Measurements from ENCODE around the gene KDM7A. TPM values are rescaled to one million over a fixed set of nuclear protein-coding genes. Genes with fewer than 3 reads are reported as not detected.
"Not testable (repeated sequence)": the region's sequence is repeated elsewhere in the genome, so short reads cannot be mapped to it uniquely, and the experiment has no call there.

The KDM7A gene
- total RNA-seq, 1 donor from 2014 or later: 21.8 TPM

DNA sequence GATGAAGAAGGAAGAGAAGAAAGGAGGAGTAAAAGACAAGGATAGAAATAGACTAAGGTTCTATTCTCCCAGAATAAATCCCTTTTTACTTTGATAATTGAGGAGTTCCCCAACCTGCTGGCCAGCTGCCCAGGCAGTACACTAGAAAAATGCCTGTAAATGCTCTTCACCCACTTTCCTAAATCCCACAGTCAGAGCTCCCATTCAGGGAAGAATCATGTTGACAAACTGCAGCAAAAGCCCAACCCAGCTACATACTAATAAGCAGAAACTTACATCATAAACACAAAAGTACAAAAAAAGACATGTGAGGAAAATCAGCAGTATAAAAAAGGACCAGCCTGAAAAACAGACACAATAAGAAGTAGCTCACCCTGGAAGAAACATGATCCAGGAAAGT is 15.8 kb upstream of the KDM7A start:
- Mint-ChIP-seq H3K36me3 (ENCODE audit: low read depth) (peaks cover 4% of the 10 kb centered on the region), H3K27me3 (peaks cover 6% of the 10 kb centered on the region), H3K4me1 (peaks cover 16% of the 10 kb centered on the region), H3K9me3 (peaks cover 20% of the 10 kb centered on the region), H3K4me3 (no peak overlapping the region), H3K27ac (no peak overlapping the region)
- intact Hi-C loops (cut with micrococcal nuclease): no loop called here
- DNase-seq: no peak

DNA sequence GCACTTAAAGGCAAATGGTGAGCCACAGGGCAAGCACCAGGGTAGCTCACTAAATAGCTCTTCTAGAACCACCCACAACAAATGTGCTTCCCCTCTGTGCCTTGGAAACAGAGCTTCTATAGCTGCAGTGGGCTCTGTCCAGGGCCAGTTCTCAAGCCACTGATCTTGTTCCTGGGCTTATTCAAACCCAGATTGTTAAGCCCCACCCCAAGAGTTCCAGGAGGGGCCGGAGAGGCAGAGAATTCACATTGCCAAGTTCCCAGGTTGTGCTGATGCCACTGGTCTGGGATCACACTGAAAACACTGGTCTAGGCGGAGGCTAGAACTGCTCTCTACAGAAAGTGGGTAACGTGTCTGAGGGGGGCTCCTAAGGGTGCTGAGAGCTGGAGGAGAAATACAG is 15.4 kb upstream of the KDM7A start:
- Mint-ChIP-seq H3K27ac (no peak overlapping the region), H3K4me1 (peaks cover 16% of the 10 kb centered on the region), H3K9me3 (peaks cover 16% of the 10 kb centered on the region), H3K27me3 (peaks cover 6% of the 10 kb centered on the region), H3K36me3 (ENCODE audit: low read depth) (peaks cover 4% of the 10 kb centered on the region), H3K4me3 (no peak overlapping the region)
- intact Hi-C loops (cut with micrococcal nuclease): no loop called here
- DNase-seq: no peak

DNA sequence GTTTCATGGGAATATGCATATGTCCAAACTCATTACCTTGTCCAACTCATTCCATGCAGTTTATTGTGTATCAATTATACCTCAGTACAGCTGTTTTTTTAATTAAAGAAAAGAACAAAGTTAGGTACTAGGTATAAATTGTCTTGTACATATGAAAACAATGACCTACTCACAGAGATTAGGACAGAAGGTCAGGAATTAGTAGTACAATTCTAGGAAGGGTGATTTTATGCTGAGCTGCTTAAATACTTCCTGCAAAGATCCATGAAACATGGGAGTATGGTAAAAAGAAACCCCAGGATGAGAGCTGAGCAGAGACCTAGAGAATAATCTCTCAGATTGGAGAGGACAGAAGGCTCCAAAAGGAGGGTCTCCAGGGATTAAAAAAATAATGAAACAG is 13.8 kb upstream of the KDM7A start:
- no peak for DNase-seq
- intact Hi-C loops (cut with micrococcal nuclease): no loop called here
- peaks cover 12% of the 10 kb centered on the region for H3K27me3 Mint-ChIP-seq
- peaks cover under 1% of the 10 kb centered on the region for H3K9me3 Mint-ChIP-seq
- no peak overlapping the region for H3K4me3 Mint-ChIP-seq
- H3K4me1 Mint-ChIP-seq: peaks cover 7% of the 10 kb centered on the region
- H3K27ac Mint-ChIP-seq: no peak overlapping the region
- no peaks in the 10 kb centered on the region for H3K36me3 Mint-ChIP-seq (ENCODE audit: low read depth)

DNA sequence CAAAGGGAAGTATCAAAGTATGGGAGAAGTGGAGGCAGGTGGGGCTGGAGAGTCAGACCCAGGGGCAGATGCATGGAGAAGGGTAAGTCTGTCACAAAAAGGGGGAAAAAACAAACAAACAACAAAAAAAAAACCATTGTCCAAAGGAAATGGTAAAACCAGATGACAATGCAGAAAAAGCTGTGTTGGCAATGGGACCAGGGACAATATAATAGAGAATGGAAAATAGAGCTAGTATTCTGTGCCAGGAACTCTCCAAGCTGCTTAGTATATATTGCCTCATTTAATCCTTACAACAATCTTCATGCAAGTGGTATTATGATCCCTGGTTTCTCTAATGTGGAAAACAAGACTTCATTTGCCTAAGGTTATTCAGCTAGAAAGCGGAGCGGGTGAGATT is 13.1 kb upstream of the KDM7A start:
- H3K27ac Mint-ChIP-seq: peak overlapping the region; percentile 7
- intact Hi-C loops (cut with micrococcal nuclease): no loop called here
- peaks cover 4% of the 10 kb centered on the region for H3K4me1 Mint-ChIP-seq
- no peaks in the 10 kb centered on the region for H3K36me3 Mint-ChIP-seq (ENCODE audit: low read depth)
- peaks cover 15% of the 10 kb centered on the region for H3K27me3 Mint-ChIP-seq
- DNase-seq: no peak
- no peaks in the 10 kb centered on the region for H3K9me3 Mint-ChIP-seq
- no peak overlapping the region for H3K4me3 Mint-ChIP-seq

DNA sequence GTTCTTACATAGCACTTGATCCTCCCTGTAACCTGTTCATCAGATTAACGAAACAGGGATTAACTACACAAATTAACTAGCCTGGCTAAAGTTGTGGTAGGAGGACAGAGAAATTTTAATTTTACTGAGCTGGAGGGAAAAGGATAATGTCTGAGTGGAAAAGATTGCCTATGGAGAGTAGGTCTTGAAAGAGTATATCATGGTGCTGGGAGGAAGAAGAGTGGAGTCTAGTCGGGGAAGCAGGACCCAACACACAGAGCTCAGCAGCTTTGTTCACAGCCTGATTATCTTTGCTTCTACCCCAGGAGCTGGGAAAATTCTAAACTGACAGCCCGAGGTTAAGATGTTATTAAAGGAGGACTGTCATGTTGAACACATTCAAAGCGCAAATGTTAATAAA is 6.1 kb upstream of the KDM7A start:
- intact Hi-C loops (cut with micrococcal nuclease): no loop called here
- H3K4me3 Mint-ChIP-seq: no peak overlapping the region
- peaks cover 42% of the 10 kb centered on the region for H3K27me3 Mint-ChIP-seq
- peaks cover 9% of the 10 kb centered on the region for H3K4me1 Mint-ChIP-seq
- DNase-seq: no peak
- no peak overlapping the region for H3K27ac Mint-ChIP-seq
- H3K36me3 Mint-ChIP-seq (ENCODE audit: low read depth): peaks cover 8% of the 10 kb centered on the region
- H3K9me3 Mint-ChIP-seq: no peaks in the 10 kb centered on the region

DNA sequence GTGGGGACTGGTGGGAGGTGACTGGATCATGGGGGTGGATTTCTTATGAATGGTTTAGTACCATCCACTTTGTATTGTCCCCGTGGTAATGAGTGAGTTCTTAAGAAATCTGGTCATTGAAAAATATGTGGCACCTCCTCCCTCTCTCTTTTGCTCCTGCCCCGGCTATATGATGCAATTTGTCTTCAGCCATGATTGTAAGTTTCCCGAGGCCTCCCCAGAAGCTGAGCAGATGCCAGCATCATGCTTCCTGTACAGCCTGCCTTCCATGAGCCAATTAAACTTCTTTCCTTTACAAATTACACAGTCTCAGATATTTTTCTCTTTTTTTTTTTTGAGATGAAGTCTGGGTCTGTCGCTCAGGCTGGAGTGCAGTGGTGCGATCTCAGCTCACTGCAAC is 2.6 kb upstream of the KDM7A start:
- H3K4me3 Mint-ChIP-seq: no peak overlapping the region
- H3K9me3 Mint-ChIP-seq: no peaks in the 10 kb centered on the region
- intact Hi-C loops (cut with micrococcal nuclease): loop anchor here (5.0 kb wide), 2 partner anchors 497 to 837 kb away; partner anchors contain the start of gene FMC1
- H3K27me3 Mint-ChIP-seq: peaks cover 32% of the 10 kb centered on the region
- peaks cover 23% of the 10 kb centered on the region for H3K4me1 Mint-ChIP-seq
- H3K36me3 Mint-ChIP-seq (ENCODE audit: low read depth): peaks cover 15% of the 10 kb centered on the region
- H3K27ac Mint-ChIP-seq: no peak overlapping the region
- DNase-seq: no peak

DNA sequence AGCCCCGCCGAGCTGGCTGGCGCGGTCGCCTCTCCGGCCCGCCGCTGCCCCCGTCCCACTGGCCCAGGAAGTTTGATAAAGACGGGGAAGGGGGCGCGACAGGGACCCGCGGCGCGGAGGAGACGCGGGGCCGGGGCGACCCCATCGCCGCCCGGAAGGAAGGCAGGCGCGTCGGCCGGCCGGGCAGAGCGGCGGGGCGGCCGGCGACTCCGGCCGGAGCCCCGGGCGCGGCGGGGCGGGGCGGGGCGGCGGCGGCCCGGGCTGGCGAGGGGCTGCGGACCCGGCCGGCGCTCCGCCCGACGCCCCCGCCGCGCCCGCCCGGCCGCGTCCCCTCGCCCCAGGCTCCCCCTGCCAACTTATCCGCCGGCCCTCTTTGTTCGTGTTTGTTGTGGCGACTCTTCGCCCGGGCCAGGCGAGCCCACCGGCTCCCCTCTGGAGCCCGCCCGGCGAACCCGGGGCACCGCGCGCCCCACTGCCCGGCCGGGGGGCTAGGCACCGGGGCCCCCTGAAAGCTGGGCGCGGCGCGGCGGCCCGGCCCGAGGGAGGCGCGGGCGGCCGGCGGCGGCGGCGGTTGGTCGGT is 571 bp downstream of the KDM7A start:
- intact Hi-C loops (cut with micrococcal nuclease): loop anchor here (5.0 kb wide), 2 partner anchors 494 to 834 kb away; partner anchors contain the start of gene FMC1
- H3K27me3 Mint-ChIP-seq: peaks cover 10% of the 10 kb centered on the region
- H3K36me3 Mint-ChIP-seq (ENCODE audit: low read depth): peaks cover 19% of the 10 kb centered on the region
- H3K4me1 Mint-ChIP-seq: peaks cover 34% of the 10 kb centered on the region
- peak overlapping the region; percentile 88 for H3K4me3 Mint-ChIP-seq
- no peak for DNase-seq
- no peaks in the 10 kb centered on the region for H3K9me3 Mint-ChIP-seq
- H3K27ac Mint-ChIP-seq: peak overlapping the region; percentile 83

DNA sequence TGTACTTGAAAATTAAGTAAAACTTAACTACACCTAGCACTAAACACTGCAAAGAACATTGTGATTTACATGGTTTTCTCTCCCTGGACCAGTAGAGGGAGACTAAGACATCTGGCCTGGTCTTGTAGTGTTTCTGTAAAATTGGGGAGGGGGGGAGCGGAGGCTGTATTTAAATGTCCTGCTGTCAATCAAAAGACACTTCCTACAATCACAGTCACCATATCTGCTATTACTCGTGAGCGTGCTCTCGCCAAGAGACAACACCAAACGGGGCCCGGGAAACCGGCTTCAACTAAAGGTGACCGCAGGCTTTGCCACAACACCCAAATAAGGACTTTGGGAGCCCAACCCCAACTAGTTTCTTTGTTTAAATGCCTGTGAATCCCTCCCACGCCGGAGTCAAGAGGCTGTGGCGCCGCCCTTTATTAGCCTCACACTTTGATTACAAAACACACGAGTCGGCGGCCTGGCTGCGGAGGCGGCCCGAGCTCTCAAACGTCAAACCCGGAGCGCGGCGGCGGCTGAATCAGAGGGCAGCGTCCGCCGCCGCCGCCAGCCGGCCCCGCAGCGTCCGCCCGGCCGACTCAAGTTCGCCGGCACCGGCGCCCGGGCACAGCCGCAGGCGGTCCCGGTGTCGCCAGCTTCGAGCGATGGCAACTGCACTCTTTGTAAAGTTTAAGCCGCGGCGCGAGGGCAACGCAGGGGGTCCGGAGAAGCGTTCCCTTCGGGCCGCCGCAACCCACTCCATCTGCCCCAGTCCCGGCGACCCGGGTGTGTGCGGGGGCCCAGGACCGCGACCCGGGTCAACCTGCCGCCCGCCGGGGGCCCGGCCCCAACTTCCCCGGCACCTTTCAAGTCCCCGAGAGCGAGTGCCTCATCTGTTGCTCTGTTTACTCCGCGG is 1.3 kb downstream of the KDM7A start:
- Mint-ChIP-seq H3K4me3 (peak overlapping the region; percentile 88), H3K4me1 (peaks cover 39% of the 10 kb centered on the region)
- intact Hi-C loops (cut with micrococcal nuclease): loop anchor here (1.0 to 5.0 kb wide), 12 partner anchors 37 to 833 kb away; partner anchors contain the start of genes FMC1, MKRN1 and PARP12

DNA sequence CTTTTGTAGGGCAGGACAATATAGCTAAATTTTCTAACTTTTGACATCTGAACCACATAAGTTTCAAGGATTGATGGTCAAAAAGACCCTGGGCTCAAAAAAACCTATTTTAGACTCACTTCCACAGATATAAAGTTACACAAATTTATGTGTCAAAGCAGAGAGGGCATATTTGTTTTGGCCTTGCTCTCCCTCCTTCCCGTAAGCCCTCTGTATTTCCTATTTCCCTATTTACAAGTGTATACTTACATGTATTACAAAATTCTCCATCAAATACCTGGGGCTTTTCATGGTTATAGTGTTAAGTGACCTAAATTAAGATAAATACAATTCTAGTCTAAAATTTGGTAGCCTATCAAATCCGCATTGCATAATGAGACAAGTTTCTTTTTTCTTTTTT is 2.6 kb downstream of the KDM7A start:
- Mint-ChIP-seq H3K4me3 (no peak overlapping the region), H3K4me1 (peaks cover 45% of the 10 kb centered on the region), H3K27ac (no peak overlapping the region), H3K36me3 (ENCODE audit: low read depth) (peaks cover 16% of the 10 kb centered on the region), H3K9me3 (no peaks in the 10 kb centered on the region), H3K27me3 (peaks cover 4% of the 10 kb centered on the region)
- intact Hi-C loops (cut with micrococcal nuclease): loop anchor here (2.0 kb wide), 1 partner anchor 229 kb away; no protein-coding TSS in a partner anchor
- DNase-seq: no peak

More for the DNA sequence above, 1.3 kb downstream of the KDM7A start:
- Mint-ChIP-seq H3K27me3 (peaks cover 4% of the 10 kb centered on the region), H3K27ac (peak overlapping the region; percentile 83), H3K36me3 (ENCODE audit: low read depth) (peaks cover 19% of the 10 kb centered on the region), H3K9me3 (no peaks in the 10 kb centered on the region)
- peak; percentile 97 for DNase-seq

DNA sequence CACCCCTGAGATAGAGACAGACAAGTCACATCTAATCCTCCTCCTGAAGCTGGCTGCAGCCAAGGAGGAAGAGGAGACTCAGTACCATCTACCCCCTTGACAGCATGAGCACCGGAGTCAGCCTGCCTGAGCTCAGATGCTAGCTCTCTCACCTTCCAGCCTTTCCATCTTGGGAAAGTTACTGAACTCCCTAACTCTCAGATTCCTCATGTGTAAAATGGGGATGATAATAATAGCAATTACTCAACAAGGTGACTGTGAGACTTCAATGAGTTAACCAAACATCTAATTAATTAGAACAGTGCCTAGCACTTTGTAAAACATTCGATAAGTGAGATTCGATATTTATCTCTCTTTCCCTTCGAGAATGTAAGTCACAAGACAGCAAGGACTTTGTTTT is 6.4 kb downstream of the KDM7A start:
- H3K4me1 Mint-ChIP-seq: peaks cover 52% of the 10 kb centered on the region
- H3K36me3 Mint-ChIP-seq (ENCODE audit: low read depth): peaks cover 10% of the 10 kb centered on the region
- no peak overlapping the region for H3K27ac Mint-ChIP-seq
- no peaks in the 10 kb centered on the region for H3K9me3 Mint-ChIP-seq
- DNase-seq: no peak
- H3K27me3 Mint-ChIP-seq: no peaks in the 10 kb centered on the region
- no peak overlapping the region for H3K4me3 Mint-ChIP-seq
- intact Hi-C loops (cut with micrococcal nuclease): no loop called here

DNA sequence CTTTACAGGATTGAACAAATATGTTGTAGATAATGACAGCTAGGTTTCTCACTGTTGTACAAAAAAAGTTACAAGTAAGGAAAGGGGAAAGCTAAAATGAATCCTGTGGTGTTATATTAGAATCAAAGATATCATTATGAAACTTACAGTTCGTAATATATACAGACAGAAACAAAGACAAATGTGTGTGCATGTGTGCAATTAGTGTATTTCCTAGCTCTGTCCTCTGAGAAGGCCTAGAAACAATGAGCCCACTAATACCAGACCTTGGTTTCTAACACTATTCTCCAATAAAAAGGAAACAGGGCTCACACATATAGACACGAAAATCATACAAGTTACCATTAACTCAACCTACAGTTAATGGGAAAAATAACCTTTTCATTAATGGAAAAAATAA is 8.0 kb downstream of the KDM7A start:
- DNase-seq: no peak
- H3K27me3 Mint-ChIP-seq: no peaks in the 10 kb centered on the region
- intact Hi-C loops (cut with micrococcal nuclease): loop anchor here (5.0 kb wide), 1 partner anchor 37 kb away; no protein-coding TSS in a partner anchor
- H3K9me3 Mint-ChIP-seq: no peaks in the 10 kb centered on the region
- H3K4me1 Mint-ChIP-seq: peaks cover 50% of the 10 kb centered on the region
- H3K36me3 Mint-ChIP-seq (ENCODE audit: low read depth): peaks cover 7% of the 10 kb centered on the region
- H3K4me3 Mint-ChIP-seq: no peak overlapping the region
- no peak overlapping the region for H3K27ac Mint-ChIP-seq

DNA sequence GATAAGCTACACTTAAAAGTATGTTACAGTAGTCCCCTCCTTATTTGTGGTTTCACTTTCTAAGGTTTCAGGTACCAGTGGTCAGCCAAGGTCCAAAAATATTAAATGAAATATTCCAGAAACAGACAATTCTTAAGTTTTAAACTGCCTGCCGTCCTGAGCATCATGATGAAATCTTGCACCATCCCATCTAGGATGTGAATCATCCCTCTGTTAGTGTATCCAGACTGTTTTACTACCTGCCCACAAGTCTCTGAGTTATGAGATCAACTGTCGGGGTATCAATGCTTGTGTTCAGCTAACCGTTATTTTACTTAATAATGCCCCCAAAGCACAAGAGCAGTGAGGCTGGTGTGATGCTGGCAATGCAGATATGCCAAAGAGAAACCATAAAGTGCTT is 11.4 kb downstream of the KDM7A start:
- no peak for DNase-seq
- Mint-ChIP-seq H3K4me3 (peak overlapping the region; percentile 58), H3K4me1 (peaks cover 52% of the 10 kb centered on the region), H3K9me3 (no peaks in the 10 kb centered on the region), H3K27ac (peak overlapping the region; percentile 71), H3K27me3 (no peaks in the 10 kb centered on the region), H3K36me3 (ENCODE audit: low read depth) (peaks cover 12% of the 10 kb centered on the region)
- intact Hi-C loops (cut with micrococcal nuclease): loop anchor here (5.0 kb wide), 1 partner anchor 33 kb away; no protein-coding TSS in a partner anchor

DNA sequence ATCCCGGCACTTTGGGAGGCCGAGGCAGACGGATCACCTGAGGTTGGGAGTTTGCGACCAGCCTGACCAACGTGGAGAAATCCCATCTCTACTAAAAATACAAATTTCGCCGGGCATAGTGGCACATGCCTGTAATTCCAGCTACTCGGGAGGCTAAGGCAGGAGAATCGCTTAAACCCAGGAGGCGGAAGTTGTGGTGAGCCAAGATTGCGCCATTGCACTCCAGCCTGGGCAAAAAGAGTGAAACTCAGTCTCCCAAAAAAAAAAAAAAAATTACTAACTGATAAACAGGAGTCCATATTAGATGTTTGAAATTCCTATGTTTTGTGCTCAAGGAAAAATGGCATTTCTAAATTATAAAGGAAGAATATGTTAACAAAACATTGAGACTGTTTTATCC is 14.7 kb downstream of the KDM7A start:
- peaks cover 45% of the 10 kb centered on the region for H3K4me1 Mint-ChIP-seq
- intact Hi-C loops (cut with micrococcal nuclease); H3K27ac Mint-ChIP-seq: not testable (repeated sequence)

DNA sequence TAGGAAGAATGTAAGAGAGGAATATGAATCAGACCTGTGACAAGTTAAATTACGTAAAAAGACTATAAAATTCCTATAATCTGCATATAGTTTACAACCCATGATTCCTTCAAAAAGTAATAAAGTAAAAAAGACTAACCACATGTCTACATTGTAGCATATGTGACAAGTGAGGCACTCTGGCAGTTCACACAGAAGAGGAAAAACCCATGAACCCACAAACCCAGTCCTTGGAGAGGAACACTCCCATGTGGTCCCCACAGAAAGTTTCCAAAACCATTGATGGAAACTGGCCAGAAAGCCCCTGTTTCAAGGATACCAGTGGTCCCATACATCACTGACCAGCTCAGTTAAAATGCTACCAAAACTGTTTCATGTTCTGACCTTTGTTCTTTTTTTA is 15.7 kb downstream of the KDM7A start:
- DNase-seq: peak; percentile 60
- Mint-ChIP-seq H3K36me3 (ENCODE audit: low read depth) (peaks cover 19% of the 10 kb centered on the region), H3K4me3 (no peak overlapping the region), H3K4me1 (peaks cover 49% of the 10 kb centered on the region), H3K27me3 (no peaks in the 10 kb centered on the region), H3K9me3 (no peaks in the 10 kb centered on the region), H3K27ac (peak overlapping the region; percentile 66)
- intact Hi-C loops (cut with micrococcal nuclease): no loop called here

More for the DNA sequence above, 14.7 kb downstream of the KDM7A start:
- H3K9me3 Mint-ChIP-seq, H3K27me3 Mint-ChIP-seq, DNase-seq, H3K4me3 Mint-ChIP-seq: not testable (repeated sequence)
- H3K36me3 Mint-ChIP-seq (ENCODE audit: low read depth): peaks cover 19% of the 10 kb centered on the region
